GM18502 (cell line): Measurements from ENCODE around the gene SPRING1.

ENCODE experiments used
- ATAC-seq: cut with Tn5 transposase; IDR thresholded peaks from one replicate; pipeline ENCODE4 v1.9.1; 2021; ENCODE audit warnings: mild to moderate bottlenecking; ENCODE audit not compliant: unreplicated experiment, poor library complexity

The SPRING1 gene

DNA sequence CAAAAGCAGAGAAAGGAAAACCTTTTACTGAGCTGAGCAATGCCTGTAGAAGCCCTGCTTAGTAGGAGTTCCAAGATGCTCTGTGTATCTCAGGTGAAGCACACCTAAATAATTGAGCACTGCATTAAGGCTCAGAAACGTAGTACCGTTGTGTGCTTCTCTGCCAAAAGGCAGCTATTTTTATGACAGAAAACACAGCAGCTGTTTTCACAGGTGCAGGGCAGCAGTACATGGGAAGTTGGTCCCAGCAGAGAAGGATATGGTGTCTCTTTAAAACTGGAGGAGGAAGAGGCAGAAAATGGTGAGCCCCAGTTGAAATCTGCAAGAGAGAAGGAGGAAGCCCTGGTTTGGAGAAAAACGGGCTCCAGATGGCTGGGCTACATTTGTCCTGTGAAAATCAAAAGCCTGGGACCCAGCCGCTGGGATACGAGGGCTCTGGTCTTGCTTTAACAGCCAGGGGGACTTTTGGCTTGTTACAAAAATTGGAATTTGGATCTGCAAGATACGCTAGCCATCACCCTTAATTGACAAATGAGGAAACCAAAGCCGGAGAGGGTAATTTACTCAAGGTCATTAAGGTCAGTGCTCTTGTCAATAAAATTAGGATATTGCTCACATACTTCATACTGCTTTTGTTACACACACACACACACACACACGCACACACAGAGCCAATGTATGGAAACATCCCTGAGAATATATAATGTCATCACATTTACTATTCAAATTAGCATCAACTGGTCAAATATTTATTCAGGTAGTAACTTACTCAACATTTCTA lies 27.3 kb downstream of the SPRING1 start:
- ATAC-seq: no peak

DNA sequence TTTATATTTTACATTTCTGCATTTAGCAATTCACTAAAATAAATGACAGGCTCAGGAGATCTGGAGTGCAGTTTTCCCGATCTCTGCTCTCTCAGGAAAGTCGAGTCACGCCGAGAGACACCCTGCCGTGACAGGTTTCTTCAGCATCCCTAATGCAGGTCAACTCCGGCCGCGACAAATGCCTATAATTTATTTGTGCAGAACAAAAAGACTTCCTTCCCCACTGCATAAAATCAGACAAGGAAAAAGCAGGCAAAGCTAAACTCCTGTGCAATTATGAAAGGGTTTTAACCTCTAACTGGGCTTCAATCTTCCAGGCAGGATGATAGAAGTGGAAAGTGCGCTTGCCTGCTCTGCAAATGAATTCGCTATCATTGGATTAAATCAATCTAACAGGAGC lies 28.1 kb downstream of the SPRING1 start:
- ATAC-seq: no peak

- ATAC-seq: no peak
These were observed 28.8 kb downstream of the SPRING1 start for GRCh38 chr12:116708826-116709756.

GRCh38 chr12:116707751-116708150 lies 30.1 kb downstream of the SPRING1 start:
- ATAC-seq: no peak

DNA sequence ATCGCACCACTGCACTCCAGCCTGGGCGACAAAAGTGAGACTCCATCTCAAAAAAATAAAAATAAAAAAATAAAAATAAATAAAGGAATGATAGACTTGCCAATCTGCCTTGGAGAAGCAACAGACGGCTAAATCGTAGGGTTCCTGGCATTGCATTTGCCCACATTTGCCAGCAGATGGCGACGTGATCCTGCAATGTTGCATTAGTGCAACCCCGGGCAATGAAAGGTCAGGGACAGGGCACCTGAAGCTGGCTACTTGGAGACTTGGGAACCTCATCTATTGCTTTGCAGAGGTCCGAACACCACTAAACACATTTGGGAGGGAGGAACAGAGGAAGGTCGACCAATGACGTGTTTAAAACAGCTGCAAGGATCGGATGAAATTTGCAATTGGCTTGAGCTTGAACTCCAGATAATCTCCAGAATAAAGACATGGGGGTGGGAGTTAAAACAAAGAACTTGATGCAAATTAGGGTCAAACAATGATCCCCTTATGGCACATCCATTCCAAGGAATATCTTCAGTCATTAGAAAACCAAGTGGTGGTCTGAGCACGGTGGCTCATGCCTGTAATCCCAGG lies 34.6 kb downstream of the SPRING1 start:
- ATAC-seq: no peak

GRCh38 chr12:116701432-116701831 lies 36.4 kb downstream of the SPRING1 start:
- no peak for ATAC-seq

- ATAC-seq: no peak
These were observed 37.8 kb downstream of the SPRING1 start for GRCh38 chr12:116700066-116700465.

GRCh38 chr12:116698554-116699075 lies 39.3 kb downstream of the SPRING1 start:
- no peak for ATAC-seq

DNA sequence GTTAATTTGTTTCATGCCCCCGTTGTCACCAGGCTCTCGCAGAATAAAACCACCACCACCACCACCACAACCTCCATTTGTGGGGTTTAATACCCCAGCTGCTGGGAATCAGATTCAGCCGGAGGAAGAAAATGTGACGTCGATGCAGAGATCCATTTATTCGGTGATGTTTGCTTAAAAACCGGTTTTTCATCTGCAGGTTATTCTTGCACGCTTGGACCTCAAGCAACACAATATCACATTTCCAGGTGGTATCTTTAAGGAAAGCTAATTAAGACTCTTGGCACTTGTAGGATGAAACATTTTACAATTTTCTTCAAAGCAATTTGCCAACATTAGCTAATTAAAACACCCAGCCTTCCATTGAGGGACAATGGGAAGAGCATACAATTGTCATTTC lies 39.8 kb downstream of the SPRING1 start:
- no peak for ATAC-seq

DNA sequence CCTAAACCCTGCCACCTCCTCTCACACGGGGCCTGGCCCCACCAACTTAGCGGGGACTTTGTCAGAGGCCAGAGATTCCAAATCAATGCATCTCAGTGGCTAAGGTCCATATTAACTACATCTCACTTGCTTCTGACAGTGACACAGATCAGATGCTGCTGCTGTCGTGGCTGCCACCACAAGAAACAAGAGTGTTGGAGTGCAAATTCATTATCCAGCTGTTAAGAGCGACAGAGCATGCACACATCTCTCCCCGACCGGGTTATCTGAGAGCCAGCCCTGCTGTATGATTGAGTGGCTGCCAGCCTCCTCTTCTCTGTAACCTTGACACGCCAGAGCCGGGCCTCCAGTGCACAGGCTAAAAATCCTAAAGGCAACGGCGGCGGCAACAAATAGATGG lies 40.2 kb downstream of the SPRING1 start:
- no peak for ATAC-seq

DNA sequence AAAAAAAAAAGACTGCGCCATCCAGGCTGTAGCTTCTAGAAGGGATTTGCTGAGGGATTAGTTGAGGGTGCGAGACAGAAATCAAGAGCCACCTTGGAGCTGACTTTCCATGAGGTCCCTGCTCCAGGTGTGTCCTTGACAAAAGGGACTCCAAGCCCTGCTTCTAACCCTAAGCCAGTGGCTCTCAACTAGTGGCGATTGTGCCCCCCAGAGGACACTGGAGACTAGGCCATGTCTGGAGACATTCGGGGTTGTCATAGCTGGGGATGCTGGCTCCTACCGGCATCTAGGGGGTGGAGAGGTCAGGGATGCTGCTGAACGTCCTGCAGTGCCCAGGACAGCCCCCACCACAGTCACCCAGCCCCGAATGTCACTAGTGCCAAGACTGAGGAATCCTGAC lies 40.6 kb downstream of the SPRING1 start:
- no peak for ATAC-seq

GRCh38 chr12:116695464-116695725 lies 42.5 kb downstream of the SPRING1 start:
- ATAC-seq: no peak

DNA sequence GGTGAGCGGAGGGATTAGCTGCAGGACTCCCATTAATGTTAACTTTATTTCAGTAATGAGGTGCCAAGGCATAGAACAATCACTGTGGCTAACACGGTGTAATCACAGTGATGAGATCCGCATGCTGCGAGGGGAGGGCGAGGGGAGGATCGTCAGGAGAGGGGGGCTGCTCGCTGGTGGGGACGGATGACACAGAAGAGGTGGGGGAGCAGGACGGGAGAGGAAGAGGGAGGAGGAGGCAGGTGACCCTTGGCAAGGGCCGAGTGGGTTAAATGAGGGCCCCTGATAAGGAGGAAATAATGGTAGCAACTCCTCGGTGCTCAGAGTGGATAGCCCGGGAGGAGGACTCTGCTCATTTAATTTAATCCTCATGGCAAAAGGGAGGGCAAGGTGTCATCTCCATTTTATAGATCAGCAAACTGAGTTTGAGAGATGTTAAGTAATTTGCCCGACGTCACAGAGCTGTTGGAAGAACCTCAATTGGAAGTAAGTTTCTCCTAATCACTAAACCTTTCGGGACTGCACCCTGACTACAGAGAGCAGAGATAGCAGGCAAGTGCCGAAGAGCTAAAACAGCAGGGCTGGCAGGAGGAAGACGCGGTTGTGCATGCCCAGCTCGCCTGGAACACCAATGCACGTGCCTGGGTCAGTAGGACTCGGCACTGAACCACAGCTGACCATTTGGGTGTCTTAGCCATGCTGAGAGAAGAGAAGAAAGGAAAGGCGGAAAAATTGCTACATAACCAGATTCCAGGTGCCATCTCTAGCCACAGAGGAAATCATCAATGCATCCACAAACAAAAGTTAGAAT lies 43.0 kb downstream of the SPRING1 start:
- ATAC-seq: no peak

- no peak for ATAC-seq
These were observed 44.3 kb downstream of the SPRING1 start for GRCh38 chr12:116693286-116694227.

DNA sequence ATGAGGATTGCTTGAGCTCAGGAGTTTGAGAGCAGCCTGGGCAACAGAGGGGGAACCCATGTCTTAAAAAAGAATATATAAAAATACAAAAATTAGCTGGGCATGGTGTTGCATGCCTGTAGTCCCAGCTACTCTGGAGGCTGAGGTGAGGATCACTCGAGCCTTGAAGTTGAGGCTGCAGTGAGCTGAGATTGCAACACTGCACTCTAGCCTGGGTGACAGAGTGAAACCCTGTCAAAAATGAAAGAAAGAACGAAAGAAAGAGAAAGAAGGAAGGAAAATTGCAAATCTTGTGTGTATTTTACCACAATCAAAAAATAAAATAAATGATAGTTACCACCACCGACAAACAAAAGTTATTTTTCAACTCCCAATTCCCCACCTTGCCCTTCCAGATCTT lies 45.3 kb downstream of the SPRING1 start:
- no peak for ATAC-seq

- ATAC-seq: no peak
These were observed 46.2 kb downstream of the SPRING1 start for GRCh38 chr12:116691636-116692035.

- ATAC-seq: no peak
These were observed 46.7 kb downstream of the SPRING1 start for GRCh38 chr12:116691205-116691604.

GRCh38 chr12:116689979-116690744 lies 47.7 kb downstream of the SPRING1 start:
- no peak for ATAC-seq
